Measurements from ENCODE around the gene CELA2B.

GRCh38 chr1:15483971-15484370, 8.1 kb downstream of the CELA2B start:
- TF ChIP-seq RBBP5 (conservative IDR thresholded peaks at IDR 0.05) = no peak
- TF ChIP-seq CTCF (IDR thresholded peaks at IDR 0.05 in 2 of 3, conservative IDR thresholded peaks at IDR 0.05 in 1 of 3; ENCODE audit: control insufficient read depth in 2 of 3, extremely low read depth in 1 of 3, insufficient read depth in 1 of 3, low read depth in 3 of 3, low read length in 3 of 3) = no peak
- no peak for TF ChIP-seq ATF2 (IDR thresholded peaks at IDR 0.05; ENCODE audit: low read length)
- TF ChIP-seq SPI1 (IDR thresholded peaks at IDR 0.05; ENCODE audit: borderline replicate concordance, insufficient read depth, low read depth, low read length) = no peak
- no peak for TF ChIP-seq JUNB (IDR thresholded peaks at IDR 0.05)
- TF ChIP-seq POLR2AphosphoS5 (IDR thresholded peaks at IDR 0.05; ENCODE audit: low read length) = no peak
- TF ChIP-seq CEBPZ (IDR thresholded peaks at IDR 0.05; ENCODE audit: low read depth, low read length) = no peak

Measured in GM12878 (cell line).